HepG2 (cell line): ENCODE data around the gene WDR7. TPM values are rescaled to one million over a fixed set of nuclear protein-coding genes. Genes with fewer than 3 reads are reported as not detected.

ENCODE experiments used
- ATAC-seq: fragments of 200-7000 bp; cut with Tn5 transposase; 3 replicates; pipeline ENCODE4 v1.9.1; 2020; ENCODE audit warnings: mild to moderate bottlenecking, moderate library complexity
- BruUV-seq: library from RNA; stranded (reverse); fragments of 400-500 nt; replicated peaks from 2 replicates; lab custom pipeline; 2021; lab: Mats Ljungman, UMichigan
- CTCF ChIA-PET: fragments of 300-600 bp; formaldehyde crosslinking; extraction: SDS; loops from one replicate; lab custom pipeline; 2021; ENCODE audit warnings: low total read pairs, inconsistent platforms, low intra/inter-chr PET ratio; lab: Yijun Ruan, JAX
- POLR2A ChIA-PET: fragments of 350-600 bp; sonication (Branson Sonifier 250); formaldehyde crosslinking; loops from one replicate; lab custom pipeline; 2020; ENCODE audit warnings: antibody characterized with exemption, inconsistent platforms; lab: Yijun Ruan, JAX
- DNase-seq: peaks from one replicate; pipeline ENCODE4 v3.0.0-alpha.2; 2015; ENCODE audit warnings: low spot score
- FAIRE-seq: peaks from 3 replicates; lab custom pipeline; 2011; peaks lifted over from hg19 to GRCh38; lab: Jason Lieb, UNC
- H2AFZ ChIP-seq: one replicate; pipeline ENCODE4 v1.6.1; 2011; ENCODE audit warnings: low read length, inconsistent platforms
- H3K27ac ChIP-seq: fragments of 300-600 bp; 3 replicates; pipeline ENCODE4 v1.8.0; 2011; ENCODE audit warnings: mixed run types, mild to moderate bottlenecking, mixed read lengths, low read length, inconsistent platforms; ENCODE audit not compliant: insufficient read depth; ENCODE audit errors: extremely low read length
- H3K27me3 ChIP-seq, 2 experiments: fragments of 200-600 bp in 1 of 2; 2 replicates in 1 of 2; 3 replicates in 1 of 2; pipeline versions ENCODE4 v1.6.0 to v1.8.0; 2011; ENCODE audit warnings: low read length in 2 of 2, mild to moderate bottlenecking in 2 of 2, moderate library complexity in 2 of 2, inconsistent platforms in 1 of 2; ENCODE audit not compliant: insufficient read depth in 2 of 2, control insufficient read depth in 1 of 2
- H3K36me3 ChIP-seq, 2 experiments: fragments of 200-600 bp in 1 of 2; replicated peaks in 1 of 2; 2 replicates in 1 of 2; 3 replicates in 1 of 2; pipeline versions ENCODE4 v1.5.1 to v1.8.0; 2011; ENCODE audit warnings: low read length in 2 of 2, inconsistent platforms in 1 of 2; ENCODE audit not compliant: insufficient read depth in 2 of 2, control insufficient read depth in 1 of 2
- H3K4me1 ChIP-seq: 2 replicates; pipeline ENCODE4 v1.5.1; 2012; ENCODE audit warnings: low read length, inconsistent platforms; ENCODE audit not compliant: insufficient read depth
- H3K4me2 ChIP-seq: 2 replicates; pipeline ENCODE4 v1.6.0; 2011; ENCODE audit warnings: low read depth, low read length, inconsistent platforms
- H3K4me3 ChIP-seq, 3 experiments: fragments of 200-600 bp in 1 of 3; sonication (generic), shearing (Covaris generic) in 1 of 3; replicated peaks in 1 of 3; 2 replicates each; pipeline ENCODE4 v1.5.1; 2011 to 2016; ENCODE audit warnings: low read length in 3 of 3, inconsistent platforms in 2 of 3, low read depth in 2 of 3, mild to moderate bottlenecking in 2 of 3, control low read depth in 1 of 3, mixed read lengths in 1 of 3; ENCODE audit not compliant: insufficient read depth in 1 of 3
- H3K79me2 ChIP-seq: one replicate; pipeline ENCODE4 v1.6.1; 2011; ENCODE audit warnings: low read length, inconsistent platforms; ENCODE audit not compliant: insufficient read depth
- H3K9ac ChIP-seq: 2 replicates; pipeline ENCODE4 v1.6.0; 2011; ENCODE audit warnings: mild to moderate bottlenecking, low read depth, low read length, inconsistent platforms; ENCODE audit not compliant: insufficient read depth
- H3K9me3 ChIP-seq: 2 replicates; pipeline ENCODE4 v1.5.1; 2012; ENCODE audit warnings: mild to moderate bottlenecking, low read length
- H4K20me1 ChIP-seq: 2 replicates; pipeline ENCODE4 v1.6.0; 2011; ENCODE audit warnings: inconsistent platforms, mild to moderate bottlenecking, low read length, moderate library complexity; ENCODE audit not compliant: insufficient read depth
- ATM ChIP-seq: fragments of 450-650 bp; IDR thresholded peaks from 2 replicates; pipeline ENCODE4 v1.7.1; 2017; ENCODE audit warnings: mild to moderate bottlenecking, borderline replicate concordance
- BRCA1 ChIP-seq: sonication (generic); formaldehyde crosslinking; IDR thresholded peaks from 2 replicates; pipeline ENCODE4 v1.4.0; 2020; ENCODE audit warnings: missing genetic modification reagents
- E2F5 ChIP-seq: sonication (generic); formaldehyde crosslinking; conservative IDR thresholded peaks from 2 replicates; pipeline ENCODE4 v1.4.0; 2020; ENCODE audit warnings: missing genetic modification reagents
- HDAC2 ChIP-seq: sonication (generic); formaldehyde crosslinking; IDR thresholded peaks from 2 replicates; pipeline ENCODE4 v1.4.0; 2020; ENCODE audit warnings: missing genetic modification reagents
- HHEX ChIP-seq: IDR thresholded peaks from 2 replicates; pipeline ENCODE4 v1.6.1; 2016; ENCODE audit warnings: control low read depth
- RERE ChIP-seq: IDR thresholded peaks from 2 replicates; pipeline ENCODE4 v1.6.1; 2016; ENCODE audit warnings: low read depth, missing genetic modification reagents, missing compliant biosample characterization
- TBL1XR1 ChIP-seq: fragments of 150-350 bp; IDR thresholded peaks from 2 replicates; pipeline ENCODE4 v1.6.1; 2014; ENCODE audit warnings: borderline replicate concordance, low read length; ENCODE audit not compliant: partially characterized antibody
- TRAFD1 ChIP-seq: sonication (generic); formaldehyde crosslinking; IDR thresholded peaks from 2 replicates; pipeline ENCODE4 v1.5.1; 2020; ENCODE audit warnings: missing genetic modification reagents, mild to moderate bottlenecking, borderline replicate concordance
- U2AF2 ChIP-seq: fragments of 200-400 bp; formaldehyde crosslinking; IDR thresholded peaks from 2 replicates; pipeline ENCODE4 v1.6.1; 2017; ENCODE audit warnings: low read depth, mild to moderate bottlenecking, low read length
- ZNF629 ChIP-seq: sonication (generic); formaldehyde crosslinking; conservative IDR thresholded peaks from 2 replicates; pipeline ENCODE4 v1.5.0; 2020; ENCODE audit warnings: missing genetic modification reagents
- ZSCAN31 ChIP-seq: sonication (generic); formaldehyde crosslinking; IDR thresholded peaks from 2 replicates; pipeline ENCODE4 v1.5.0; 2020; ENCODE audit warnings: low read depth, mild to moderate bottlenecking, missing genetic modification reagents
- in situ Hi-C: cut with HindIII; loops from 2 replicates; pipeline ENCODE4 v1.10.0; 2017; ENCODE audit warnings: low pct_unique_long_range_greater_than_20kb; ENCODE audit not compliant: extremely low pct_ligation_motif_present
- intact Hi-C: fragments of 100-400 bp; cut with micrococcal nuclease; formaldehyde crosslinking; loops from one replicate; pipeline ENCODE4 v1.10.0; 2022; ENCODE audit not compliant: unreplicated experiment
- polyA plus RNA-seq, 8 experiments: library from polyadenylated mRNA; depleted of rRNA in 3 of 8; stranded (reverse) in 7 of 8; unstranded in 1 of 8; fragments of >200 nt; fragmentation: Illumina TruSeq in 4 of 8; extraction: Trizol in 4 of 8; gene quantifications; 2 replicates each; pipeline versions ENCODE4 v1.2.1 to v1.2.3, GENCODE V29; 2011 to 2016; ENCODE audit warnings: low read depth in 4 of 8, missing spikeins in 1 of 8, mixed read lengths in 1 of 8; ENCODE audit not compliant: insufficient read depth in 1 of 8
- total RNA-seq, 5 experiments: library from RNA; depleted of rRNA; stranded (reverse); fragments of >200 nt; fragmentation: Illumina TruSeq; extraction: Trizol; gene quantifications; 2 replicates each; pipeline ENCODE4 v1.2.3, GENCODE V29; 2016; ENCODE audit warnings: low read depth in 1 of 5

WDR7 gene
- total and polyA plus RNA-seq, 2 of the 13 experiments (the other 11 are each of a cell fraction or from before 2014, with no cell fraction given): 2.0 to 7.8 TPM

- Histone ChIP-seq H3K9ac (no peak overlapping the region), H2AFZ (no peak overlapping the region), H3K27me3 (no peaks in the 10 kb centered on the region), H3K4me1 (0 out of 2 replicates have a peak, but pooled peaks cover 5% of the 10 kb centered on the region), H3K9me3 (no peaks in the 10 kb centered on the region), H3K79me2 (no peaks in the 10 kb centered on the region), H3K36me3 (no peaks in the 10 kb centered on the region), H3K4me2 (no peak overlapping the region), H3K27ac (no peak overlapping the region), H4K20me1 (no peaks in the 10 kb centered on the region), H3K4me3 (no peak overlapping the region)
- FAIRE-seq (no peak), ATAC-seq (no peak), DNase-seq (no peak)
- TF ChIP-seq ATM (no peak), HDAC2 (CRISPR knock-in tag) (no peak), U2AF2 (no peak), ZSCAN31 (CRISPR knock-in tag) (no peak), BRCA1 (CRISPR knock-in tag) (no peak), E2F5 (CRISPR knock-in tag) (no peak), TRAFD1 (CRISPR knock-in tag) (no peak), TBL1XR1 (no peak), HHEX (no peak), ZNF629 (CRISPR knock-in tag) (no peak), RERE (CRISPR knock-in tag) (no peak)
- ChIA-PET POLR2A (no interaction called here), CTCF (no interaction called here)
- in situ Hi-C loops: no loop called here
- no TSS peak for BruUV-seq
- intact Hi-C loops: no loop called here
These were observed 259.1 kb downstream of the WDR7 start for GRCh38 chr18:56910237-56910636.
